ENCODE measurements around the gene NPBWR2. TPM values are rescaled to one million over a fixed set of nuclear protein-coding genes. Genes with fewer than 3 reads are reported as not detected.

NPBWR2 gene
- total RNA-seq, 2 donors from 2014 or later: not detected

- Mint-ChIP-seq H3K4me3 (no peak overlapping the region), H3K27ac (peak overlapping the region; percentile 30), H3K4me1 (peaks cover 6% of the 10 kb centered on the region), H3K36me3 (ENCODE audit: low read depth) (peaks cover 23% of the 10 kb centered on the region), H3K27me3 (no peaks in the 10 kb centered on the region), H3K9me3 (no peaks in the 10 kb centered on the region)
- no peak for ATAC-seq (replicated peaks)
Measured at GRCh38 chr20:64072498-64073063, 34.8 kb downstream of the NPBWR2 start.

GRCh38 chr20:64071341-64072332 lies 35.7 kb downstream of the NPBWR2 start:
- Mint-ChIP-seq H3K9me3 (no peaks in the 10 kb centered on the region), H3K36me3 (ENCODE audit: low read depth) (peaks cover 22% of the 10 kb centered on the region), H3K27ac (peak overlapping the region; percentile 30), H3K4me3 (no peak overlapping the region), H3K4me1 (peaks cover 12% of the 10 kb centered on the region), H3K27me3 (no peaks in the 10 kb centered on the region)
- ATAC-seq (replicated peaks): no peak

- Mint-ChIP-seq H3K27ac (no peak overlapping the region), H3K4me3 (no peak overlapping the region), H3K36me3 (ENCODE audit: low read depth) (peaks cover 16% of the 10 kb centered on the region), H3K4me1 (peaks cover 21% of the 10 kb centered on the region), H3K9me3 (no peaks in the 10 kb centered on the region), H3K27me3 (no peaks in the 10 kb centered on the region)
- no peak for ATAC-seq (replicated peaks)
Measured at GRCh38 chr20:64070244-64070993, 36.9 kb downstream of the NPBWR2 start.

GRCh38 chr20:64069614-64070243 lies 37.6 kb downstream of the NPBWR2 start:
- Mint-ChIP-seq H3K4me3 (no peak overlapping the region), H3K27ac (no peak overlapping the region), H3K27me3 (no peaks in the 10 kb centered on the region), H3K4me1 (peaks cover 26% of the 10 kb centered on the region), H3K36me3 (ENCODE audit: low read depth) (peaks cover 15% of the 10 kb centered on the region), H3K9me3 (no peaks in the 10 kb centered on the region)
- no peak for ATAC-seq (replicated peaks)

GRCh38 chr20:64069209-64069613 lies 38.2 kb downstream of the NPBWR2 start:
- Mint-ChIP-seq H3K4me1 (peaks cover 26% of the 10 kb centered on the region), H3K4me3 (no peak overlapping the region), H3K27ac (no peak overlapping the region), H3K36me3 (ENCODE audit: low read depth) (peaks cover 11% of the 10 kb centered on the region), H3K9me3 (no peaks in the 10 kb centered on the region), H3K27me3 (no peaks in the 10 kb centered on the region)
- ATAC-seq (replicated peaks): no peak

GRCh38 chr20:64068386-64069208 lies 38.8 kb downstream of the NPBWR2 start:
- Mint-ChIP-seq H3K4me3 (no peak overlapping the region), H3K36me3 (ENCODE audit: low read depth) (peaks cover 10% of the 10 kb centered on the region), H3K27me3 (no peaks in the 10 kb centered on the region), H3K4me1 (peaks cover 32% of the 10 kb centered on the region), H3K27ac (peak overlapping the region; percentile 25), H3K9me3 (no peaks in the 10 kb centered on the region)
- ATAC-seq (replicated peaks): no peak

GRCh38 chr20:64067733-64068307 lies 39.5 kb downstream of the NPBWR2 start:
- Mint-ChIP-seq H3K4me1 (peaks cover 32% of the 10 kb centered on the region), H3K36me3 (ENCODE audit: low read depth) (peaks cover 5% of the 10 kb centered on the region), H3K9me3 (no peaks in the 10 kb centered on the region), H3K4me3 (no peak overlapping the region), H3K27ac (peak overlapping the region; percentile 25), H3K27me3 (no peaks in the 10 kb centered on the region)
- ATAC-seq (replicated peaks): no peak

GRCh38 chr20:64067005-64067632 lies 40.2 kb downstream of the NPBWR2 start:
- Mint-ChIP-seq H3K9me3 (no peaks in the 10 kb centered on the region), H3K4me1 (peaks cover 32% of the 10 kb centered on the region), H3K4me3 (peak overlapping the region; percentile 20), H3K27me3 (no peaks in the 10 kb centered on the region), H3K27ac (peak overlapping the region; percentile 28), H3K36me3 (ENCODE audit: low read depth) (peaks cover 5% of the 10 kb centered on the region)
- ATAC-seq (replicated peaks): no peak

GRCh38 chr20:64065974-64066343 lies 41.4 kb downstream of the NPBWR2 start:
- Mint-ChIP-seq H3K4me1 (peaks cover 32% of the 10 kb centered on the region), H3K36me3 (ENCODE audit: low read depth) (peaks cover 5% of the 10 kb centered on the region), H3K4me3 (peak overlapping the region; percentile 89), H3K27me3 (no peaks in the 10 kb centered on the region), H3K9me3 (no peaks in the 10 kb centered on the region), H3K27ac (peak overlapping the region; percentile 90)
- ATAC-seq (replicated peaks): peak; percentile 80

GRCh38 chr20:64065062-64065973 lies 42.0 kb downstream of the NPBWR2 start:
- ATAC-seq (replicated peaks): no peak
- Mint-ChIP-seq H3K9me3 (no peaks in the 10 kb centered on the region), H3K27ac (peak overlapping the region; percentile 90), H3K4me1 (peaks cover 32% of the 10 kb centered on the region), H3K4me3 (peak overlapping the region; percentile 89), H3K27me3 (no peaks in the 10 kb centered on the region), H3K36me3 (ENCODE audit: low read depth) (peaks cover 5% of the 10 kb centered on the region)

GRCh38 chr20:64064145-64064698 lies 43.1 kb downstream of the NPBWR2 start:
- H3K4me3 Mint-ChIP-seq: peak overlapping the region; percentile 89
- peaks cover 32% of the 10 kb centered on the region for H3K4me1 Mint-ChIP-seq

More at GRCh38 chr20:64064145-64064698, 43.1 kb downstream of the NPBWR2 start:
- Mint-ChIP-seq H3K9me3 (no peaks in the 10 kb centered on the region), H3K36me3 (ENCODE audit: low read depth) (peaks cover 5% of the 10 kb centered on the region), H3K27ac (peak overlapping the region; percentile 89), H3K27me3 (no peaks in the 10 kb centered on the region)
- no peak for ATAC-seq (replicated peaks)

Data from activated T-helper 17 cell treated with anti-CD3 and anti-CD28 coated beads, Interleukin-2, amount 50 U/mL, for 72 hours (primary cell).